IPS-18a (cell line): Measurements from ENCODE around the gene GNAZ.

Experiments
- H3K27ac ChIP-seq: one replicate; pipeline ENCODE4 v1.5.1; 2013; ENCODE audit warnings: low read length
- H3K27me3 ChIP-seq: one replicate; pipeline ENCODE4 v1.6.1; 2013; ENCODE audit warnings: mild to moderate bottlenecking, low read length; ENCODE audit not compliant: control insufficient read depth, insufficient read depth
- H3K36me3 ChIP-seq: one replicate; pipeline ENCODE4 v1.6.1; 2013; ENCODE audit warnings: low read depth, low read length; ENCODE audit not compliant: control insufficient read depth
- H3K4me1 ChIP-seq: one replicate; pipeline ENCODE4 v1.6.1; 2013; ENCODE audit warnings: low read depth, low read length; ENCODE audit not compliant: control insufficient read depth
- H3K4me3 ChIP-seq: one replicate; pipeline ENCODE4 v1.5.1; 2013; ENCODE audit warnings: low read length
- H3K9ac ChIP-seq: one replicate; pipeline ENCODE4 v1.6.1; 2013; ENCODE audit warnings: mild to moderate bottlenecking, low read length, moderate library complexity
- H3K9me3 ChIP-seq: one replicate; pipeline ENCODE4 v1.6.1; 2013; ENCODE audit warnings: low read depth, low read length; ENCODE audit not compliant: control insufficient read depth

The GNAZ gene

GRCh38 chr22:23068096-23068831 is 2.1 kb upstream of the GNAZ start:
- H3K4me3 ChIP-seq, result no peak overlapping the region
- no peak overlapping the region for H3K27ac ChIP-seq
- no peaks in the 10 kb centered on the region for H3K36me3 ChIP-seq
- peaks cover 39% of the 10 kb centered on the region for H3K27me3 ChIP-seq
- H3K4me1 ChIP-seq, result peaks cover 10% of the 10 kb centered on the region
- H3K9ac ChIP-seq, result no peak overlapping the region
- no peaks in the 10 kb centered on the region for H3K9me3 ChIP-seq

- no peak overlapping the region for H3K9ac ChIP-seq
- peaks cover 39% of the 10 kb centered on the region for H3K27me3 ChIP-seq
- no peak overlapping the region for H3K27ac ChIP-seq
- peaks cover 10% of the 10 kb centered on the region for H3K4me1 ChIP-seq
- no peaks in the 10 kb centered on the region for H3K9me3 ChIP-seq
- no peaks in the 10 kb centered on the region for H3K36me3 ChIP-seq
- peak overlapping the region; percentile 67 for H3K4me3 ChIP-seq
Measured at GRCh38 chr22:23068832-23069385, 1.4 kb upstream of the GNAZ start.

- peaks cover 10% of the 10 kb centered on the region for H3K4me1 ChIP-seq
- H3K27me3 ChIP-seq, result peaks cover 39% of the 10 kb centered on the region
- no peak overlapping the region for H3K27ac ChIP-seq
- peak overlapping the region; percentile 67 for H3K4me3 ChIP-seq
- H3K36me3 ChIP-seq, result no peaks in the 10 kb centered on the region
- H3K9me3 ChIP-seq, result no peaks in the 10 kb centered on the region
- peak overlapping the region; percentile 48 for H3K9ac ChIP-seq
Measured at GRCh38 chr22:23069502-23070357, 589 bp upstream of the GNAZ start.

- Histone ChIP-seq H3K27me3 (peaks cover 39% of the 10 kb centered on the region), H3K9ac (peak overlapping the region; percentile 16), H3K9me3 (no peaks in the 10 kb centered on the region), H3K27ac (no peak overlapping the region), H3K36me3 (no peaks in the 10 kb centered on the region), H3K4me3 (peak overlapping the region; percentile 52), H3K4me1 (peaks cover 10% of the 10 kb centered on the region)
Measured at GRCh38 chr22:23071230-23072076, 1.1 kb downstream of the GNAZ start.

GRCh38 chr22:23072077-23072910 is 2.0 kb downstream of the GNAZ start:
- H3K4me1 ChIP-seq, result peaks cover 10% of the 10 kb centered on the region
- H3K9ac ChIP-seq, result no peak overlapping the region
- H3K4me3 ChIP-seq, result no peak overlapping the region
- H3K27ac ChIP-seq, result no peak overlapping the region
- H3K9me3 ChIP-seq, result no peaks in the 10 kb centered on the region
- no peaks in the 10 kb centered on the region for H3K36me3 ChIP-seq
- H3K27me3 ChIP-seq, result peaks cover 39% of the 10 kb centered on the region

- no peak overlapping the region for H3K4me3 ChIP-seq
- H3K9me3 ChIP-seq, result no peaks in the 10 kb centered on the region
- H3K4me1 ChIP-seq, result peaks cover 10% of the 10 kb centered on the region
- H3K27ac ChIP-seq, result no peak overlapping the region
- peaks cover 35% of the 10 kb centered on the region for H3K27me3 ChIP-seq
- H3K9ac ChIP-seq, result no peak overlapping the region
- H3K36me3 ChIP-seq, result no peaks in the 10 kb centered on the region
Measured at GRCh38 chr22:23072911-23073491, 2.7 kb downstream of the GNAZ start.

- no peak overlapping the region for H3K9ac ChIP-seq
- H3K27ac ChIP-seq, result no peak overlapping the region
- H3K4me3 ChIP-seq, result no peak overlapping the region
- peaks cover 10% of the 10 kb centered on the region for H3K4me1 ChIP-seq
- H3K9me3 ChIP-seq, result no peaks in the 10 kb centered on the region
- peaks cover 28% of the 10 kb centered on the region for H3K27me3 ChIP-seq
- H3K36me3 ChIP-seq, result no peaks in the 10 kb centered on the region
Measured at GRCh38 chr22:23073526-23074229, 3.4 kb downstream of the GNAZ start.

- Histone ChIP-seq H3K9ac (no peak overlapping the region), H3K27ac (no peak overlapping the region), H3K36me3 (no peaks in the 10 kb centered on the region), H3K9me3 (no peaks in the 10 kb centered on the region), H3K27me3 (peaks cover 20% of the 10 kb centered on the region), H3K4me3 (no peak overlapping the region), H3K4me1 (peaks cover 10% of the 10 kb centered on the region)
Measured at GRCh38 chr22:23074451-23074850, 4.1 kb downstream of the GNAZ start.

- Histone ChIP-seq H3K9me3 (no peaks in the 10 kb centered on the region), H3K27me3 (peaks cover 16% of the 10 kb centered on the region), H3K36me3 (no peaks in the 10 kb centered on the region), H3K4me3 (no peak overlapping the region), H3K9ac (no peak overlapping the region), H3K27ac (no peak overlapping the region), H3K4me1 (peaks cover 10% of the 10 kb centered on the region)
Measured at GRCh38 chr22:23075050-23075449, 4.7 kb downstream of the GNAZ start.
